ENCODE data around the gene DVL1. TPM values are rescaled to one million over a fixed set of nuclear protein-coding genes. Genes with fewer than 3 reads are reported as not detected.
A peak's percentile ranks its signal among the peaks of the same experiment; 100 is the strongest.

DVL1 gene
- polyA plus RNA-seq, 4 donors: 27.0 to 56.4 (median 28.5) TPM

DNA sequence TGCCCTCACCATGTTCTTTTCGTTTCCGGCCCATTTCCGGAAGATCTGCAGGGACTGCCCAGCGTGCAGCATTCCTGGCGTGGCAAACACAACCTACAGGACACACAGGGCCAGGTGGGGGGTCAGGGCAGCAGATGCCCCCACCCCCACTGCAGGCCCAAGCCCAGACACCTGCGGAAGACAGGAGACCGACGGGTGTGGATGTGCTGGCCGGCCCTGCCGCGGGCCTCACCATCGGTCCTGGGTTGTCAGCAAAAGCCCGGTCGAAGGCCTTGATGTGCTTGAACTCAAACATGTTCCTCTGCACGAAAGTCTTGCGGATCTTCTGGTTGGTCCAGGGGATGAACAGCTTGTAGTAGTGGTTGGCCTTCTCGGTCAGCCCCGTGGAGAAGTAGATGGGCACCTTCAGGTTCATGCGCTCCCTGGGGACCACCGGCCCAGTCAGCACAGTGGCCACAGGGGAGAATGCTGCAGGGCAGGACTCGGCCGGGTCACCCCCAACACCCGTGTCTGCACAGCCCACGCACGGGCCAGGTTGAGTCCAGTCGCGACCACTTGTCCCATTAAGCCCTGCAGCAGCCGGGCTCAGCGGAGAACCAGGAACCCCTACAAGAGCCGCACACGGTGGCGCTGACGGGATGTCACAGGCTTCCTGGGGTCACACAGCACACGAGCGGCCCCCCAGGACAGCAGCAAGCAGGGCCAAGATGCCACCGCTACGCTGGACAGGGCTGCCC lies 35.5 kb downstream of the DVL1 start:
- no peak for DNase-seq (ENCODE audit: low read depth in 4 of 4, low spot score in 3 of 4)

DNA sequence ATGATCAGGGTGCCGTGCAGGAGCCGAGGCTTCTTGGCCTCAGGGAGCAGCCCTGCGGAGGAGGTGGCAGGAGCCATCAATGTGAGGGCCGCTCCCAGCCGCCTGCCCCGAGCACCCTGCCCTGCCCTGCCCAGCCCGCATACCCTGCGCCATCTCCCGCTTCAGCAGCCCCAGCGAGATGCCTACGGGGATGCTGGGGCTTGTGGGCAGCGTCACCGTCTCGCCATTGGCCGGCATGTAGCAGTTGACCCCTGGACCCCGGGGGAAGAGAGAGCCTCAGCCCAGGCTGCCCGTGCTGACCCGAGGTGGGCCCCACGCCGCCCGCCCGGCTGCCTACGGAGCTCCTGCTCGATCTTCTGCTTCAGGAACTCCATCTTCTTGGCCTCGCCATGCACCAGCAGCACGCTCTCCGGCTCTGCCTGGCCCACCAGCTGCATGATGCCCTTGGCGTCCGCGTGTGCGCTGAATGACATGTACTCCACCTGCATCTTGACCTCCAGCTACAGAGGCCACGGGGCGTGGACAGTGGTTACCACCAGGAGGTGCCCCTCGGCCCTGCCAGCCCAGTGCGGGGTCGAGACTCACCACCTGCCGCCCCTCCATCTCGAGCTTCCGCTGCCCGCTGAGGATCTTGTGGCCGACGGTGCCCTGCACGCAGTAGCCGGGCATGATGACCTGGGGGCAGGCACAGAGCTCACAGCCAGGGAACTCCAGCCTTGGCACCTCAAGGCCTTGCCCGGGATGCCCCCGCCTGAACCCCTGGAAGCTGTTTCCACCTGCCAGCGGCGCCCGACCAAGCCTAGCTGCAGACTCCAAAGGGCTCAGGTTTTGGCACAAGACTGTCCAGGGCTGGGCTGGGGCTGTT lies 36.5 kb downstream of the DVL1 start:
- no peak for DNase-seq (ENCODE audit: low read depth in 4 of 4, low spot score in 3 of 4)

- no peak for DNase-seq (ENCODE audit: low read depth in 4 of 4, low spot score in 3 of 4)
These were observed 37.8 kb downstream of the DVL1 start for GRCh38 chr1:1311107-1312104.

DNA sequence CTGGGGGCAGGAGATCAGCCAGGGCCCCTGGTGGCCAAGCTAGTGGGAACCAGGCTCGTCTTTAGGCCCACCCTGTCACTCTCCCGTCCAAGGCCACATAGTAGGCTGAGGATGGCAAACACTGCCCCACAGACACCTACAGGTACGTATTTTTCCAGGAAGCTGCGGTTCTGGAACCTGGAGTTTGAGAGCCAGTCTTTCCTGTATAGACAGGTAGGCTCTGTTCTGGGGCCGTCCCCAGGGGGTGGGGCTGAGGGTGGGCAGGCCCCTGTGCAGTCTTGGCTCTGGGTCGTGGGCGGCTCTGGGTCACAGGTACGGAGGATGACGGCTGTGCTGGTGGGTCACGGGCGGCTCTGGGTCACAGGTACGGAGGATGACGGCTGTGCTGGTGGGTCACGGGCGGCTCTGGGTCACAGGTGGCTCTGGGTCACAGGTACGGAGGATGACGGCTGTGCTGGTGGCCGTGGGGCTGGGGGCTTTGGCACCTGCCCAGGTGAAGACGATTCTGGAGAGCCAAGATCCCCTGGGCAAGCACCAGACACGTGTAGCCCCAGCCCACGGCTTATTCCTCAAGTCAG lies 38.7 kb downstream of the DVL1 start:
- no peak for DNase-seq (ENCODE audit: low read depth in 4 of 4, low spot score in 3 of 4)

DNA sequence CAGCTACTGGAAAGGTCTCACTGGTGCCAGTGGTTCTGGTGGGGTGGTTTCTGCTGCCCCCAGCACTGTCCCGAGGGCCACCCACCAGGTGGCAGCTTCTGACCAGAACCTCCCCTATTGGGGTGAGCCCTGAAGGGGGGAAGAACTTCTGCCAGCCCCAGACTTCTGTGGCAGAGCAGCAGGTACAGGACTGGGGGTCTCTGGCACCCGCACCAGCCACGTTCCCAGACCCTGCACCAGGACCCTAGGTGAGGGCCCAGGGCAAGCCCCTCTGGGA lies 39.2 kb downstream of the DVL1 start:
- no peak for DNase-seq (ENCODE audit: low read depth in 4 of 4, low spot score in 3 of 4)

GRCh38 chr1:1309251-1310108 lies 39.7 kb downstream of the DVL1 start:
- no peak for DNase-seq (ENCODE audit: low read depth in 4 of 4, low spot score in 3 of 4)

- DNase-seq (ENCODE audit: low read depth in 4 of 4, low spot score in 3 of 4): no peak
These were observed 40.4 kb downstream of the DVL1 start for GRCh38 chr1:1308756-1309250.

DNA sequence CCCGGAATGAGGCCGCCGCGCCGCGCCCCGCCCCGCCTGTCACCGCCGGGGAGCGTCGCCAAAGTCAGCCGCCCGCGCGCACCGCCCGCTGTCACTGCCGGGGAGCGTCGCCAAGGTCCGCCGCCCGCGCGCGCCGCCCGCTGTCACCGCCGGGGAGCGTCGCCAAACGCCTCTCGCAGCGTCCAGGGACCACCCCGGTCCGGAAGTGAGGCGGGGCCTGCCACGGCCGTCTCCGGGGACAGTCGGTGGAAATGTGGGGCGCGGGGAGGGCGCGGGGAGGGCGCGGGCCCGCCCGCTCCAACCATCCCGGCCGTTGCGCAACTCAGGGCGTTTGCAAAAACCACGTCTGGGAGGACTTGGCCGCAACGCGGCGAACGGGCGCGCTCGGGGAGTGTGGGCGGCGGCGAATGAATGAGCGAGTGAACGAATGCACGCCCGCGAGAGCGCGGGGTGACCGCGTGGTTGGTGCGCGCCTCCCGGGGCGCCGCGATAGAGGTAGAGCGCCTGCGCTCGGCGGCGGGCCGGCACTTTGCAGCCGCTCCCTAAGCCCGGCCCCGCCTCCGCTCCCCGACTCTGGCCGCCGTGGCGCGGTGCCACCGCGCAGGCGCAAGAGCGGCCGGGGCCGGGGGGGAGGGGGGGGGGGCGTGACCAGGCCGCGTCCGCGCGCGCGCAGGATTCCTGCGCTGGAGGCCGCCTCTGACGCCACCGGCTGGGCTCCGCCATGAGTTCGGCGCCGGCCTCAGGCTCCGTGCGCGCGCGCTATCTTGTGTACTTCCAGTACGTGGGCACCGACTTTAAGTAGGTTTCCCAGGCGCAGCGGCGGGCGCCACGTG lies 41.1 kb downstream of the DVL1 start, which contains the start of the genes ACAP3 and PUSL1:
ACAP3 (minus strand) TSS at position 8 of the 833 bp plus-strand sequence. CDS start 115 bp downstream, outside the sequence.
PUSL1 (plus strand) TSS at position 675 of the 833 bp plus-strand sequence; CDS start at position 722, 47 bp downstream.
- DNase-seq (ENCODE audit: low read depth in 4 of 4, low spot score in 3 of 4): peak; percentile 74 to 84 (median 80)

GRCh38 chr1:1307261-1307922 lies 41.8 kb downstream of the DVL1 start:
- DNase-seq (ENCODE audit: low read depth in 4 of 4, low spot score in 3 of 4): no peak

GRCh38 chr1:1306661-1307260 lies 42.5 kb downstream of the DVL1 start:
- no peak for DNase-seq (ENCODE audit: low read depth in 4 of 4, low spot score in 3 of 4)

GRCh38 chr1:1306070-1306660 lies 43.1 kb downstream of the DVL1 start:
- no peak for DNase-seq (ENCODE audit: low read depth in 4 of 4, low spot score in 3 of 4)

DNA sequence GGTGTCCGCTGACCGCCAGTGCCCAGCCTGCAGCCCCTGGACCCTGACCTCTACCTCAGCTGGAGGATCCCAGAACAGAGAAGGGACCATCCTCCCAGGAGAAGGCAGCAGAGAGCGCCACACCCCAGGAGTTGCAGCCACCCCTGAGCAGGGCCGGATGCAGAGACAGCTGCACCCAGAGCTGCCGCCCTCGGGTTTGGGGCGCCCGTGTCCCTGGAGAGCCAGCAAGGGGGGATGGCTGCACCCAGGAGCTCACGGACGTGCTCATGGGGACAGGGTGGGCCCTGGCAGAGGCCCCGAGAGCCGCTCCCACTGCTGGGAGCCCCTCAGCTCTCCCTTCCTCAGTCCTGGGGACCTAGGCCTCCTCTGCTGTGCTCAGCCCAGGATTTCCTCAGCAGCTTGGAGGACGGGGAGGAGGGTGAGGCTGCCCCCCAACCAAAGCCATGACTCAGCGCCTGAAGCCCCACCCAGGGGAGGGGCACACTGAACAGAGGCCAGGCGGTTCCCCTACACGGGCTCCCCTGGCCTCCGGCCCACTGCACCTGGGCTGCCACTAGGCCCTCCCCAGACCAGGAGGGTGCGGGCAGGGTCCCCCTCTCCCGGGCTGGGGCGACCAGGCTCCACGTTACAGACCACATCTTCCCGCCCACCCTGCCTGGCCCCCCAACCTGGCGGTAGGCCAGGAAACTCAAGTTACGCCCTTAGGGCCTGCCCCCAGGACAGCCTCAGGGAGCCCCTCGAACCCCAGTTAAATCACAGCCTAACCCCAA lies 43.7 kb downstream of the DVL1 start:
- DNase-seq (ENCODE audit: low read depth in 4 of 4, low spot score in 3 of 4): no peak

DNA sequence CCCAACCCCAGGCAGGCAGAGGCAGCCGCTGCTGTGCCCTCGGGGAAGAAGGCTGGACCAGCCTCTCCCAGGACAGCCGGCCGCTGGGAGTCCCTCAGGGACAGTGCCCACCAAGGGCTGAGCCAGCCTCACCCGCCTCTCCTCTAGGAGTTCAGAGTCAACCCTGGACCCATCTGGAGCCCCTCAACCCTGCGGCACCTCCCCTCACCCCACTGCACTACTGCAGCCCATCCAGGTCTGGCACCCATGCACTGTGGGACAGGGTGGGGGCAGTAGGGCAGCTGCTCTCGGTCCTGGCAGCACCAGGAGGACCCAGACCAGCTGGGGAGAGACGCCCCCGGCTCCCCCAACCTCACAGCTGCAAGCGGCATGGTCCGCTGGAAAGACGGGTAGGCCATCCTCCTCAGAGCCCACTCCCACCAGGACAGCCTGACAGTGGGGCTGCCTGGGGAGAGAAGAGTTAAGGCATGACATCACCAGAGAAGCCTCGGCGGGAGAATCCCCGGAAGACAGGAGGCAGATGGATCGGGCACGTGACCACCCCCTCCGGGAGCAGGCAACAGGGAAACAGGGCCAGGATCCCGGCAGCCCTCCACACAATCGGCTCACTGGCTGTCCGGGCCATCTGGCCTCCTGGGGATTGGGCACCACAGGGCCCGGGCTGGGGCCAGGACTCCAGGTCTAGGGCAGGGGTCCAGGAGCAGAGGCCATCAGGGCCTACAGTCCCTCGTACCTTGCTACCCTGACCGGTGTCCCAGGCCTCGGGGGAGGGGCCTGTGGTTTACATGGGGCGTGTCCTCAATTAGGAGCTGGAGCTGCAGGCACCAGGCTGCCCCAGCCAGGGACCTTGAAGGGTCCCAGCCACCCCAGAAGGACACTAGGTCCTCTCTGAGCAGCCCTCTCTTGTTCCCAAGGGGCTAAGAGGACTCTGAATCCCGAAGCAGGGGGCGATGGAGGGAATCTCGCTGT lies 44.6 kb downstream of the DVL1 start:
- peak in 2 of 4 donors; percentile 45 to 51 for DNase-seq (ENCODE audit: low read depth in 4 of 4, low spot score in 3 of 4)

DNA sequence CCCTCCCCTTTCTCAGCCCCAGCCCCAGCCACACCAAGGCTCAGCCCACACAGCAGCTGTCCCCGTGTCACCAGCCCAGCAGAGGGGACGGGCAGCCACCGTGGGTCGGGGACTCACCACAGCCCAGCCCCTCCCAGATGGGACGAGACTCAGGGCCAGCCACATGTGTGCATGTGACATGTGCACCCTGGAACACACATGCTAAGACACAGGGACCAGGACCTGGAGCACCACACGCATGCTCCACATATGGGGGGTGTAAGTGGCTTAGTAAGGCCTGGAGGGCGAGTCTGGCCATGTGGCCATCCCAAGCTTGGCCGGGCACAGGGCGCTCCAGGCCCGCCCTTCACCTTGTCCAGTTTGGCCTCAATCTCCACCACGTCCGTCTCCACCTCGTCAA lies 45.5 kb downstream of the DVL1 start:
- DNase-seq (ENCODE audit: low read depth in 4 of 4, low spot score in 3 of 4): no peak

DNA sequence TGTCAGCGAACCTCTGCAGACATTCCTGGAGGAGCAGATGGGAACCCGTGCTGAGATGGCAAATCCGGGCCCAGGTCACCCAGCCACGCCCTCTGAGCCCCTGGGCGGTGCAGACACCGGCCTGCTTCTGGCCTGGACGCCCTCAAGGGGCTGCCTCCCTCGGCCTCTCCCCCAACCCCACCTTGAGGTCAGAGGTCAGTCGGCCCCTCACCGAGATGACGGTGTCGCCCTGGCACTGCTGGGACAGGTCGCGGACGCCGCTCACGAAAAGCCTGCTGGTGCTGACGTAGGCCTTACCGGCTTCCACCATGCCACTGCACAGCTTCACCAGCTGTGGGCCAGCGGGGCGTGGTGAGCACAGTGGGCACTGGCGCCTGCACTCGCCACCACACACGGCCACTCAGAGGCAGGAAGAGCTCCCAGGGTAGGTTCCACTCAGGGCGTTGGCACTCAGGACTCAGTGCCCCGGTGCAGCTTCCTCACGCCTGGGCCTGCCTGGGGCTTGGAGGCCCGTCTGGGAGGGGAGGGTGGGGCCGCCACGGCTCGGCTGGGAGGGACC lies 46.2 kb downstream of the DVL1 start:
- no peak for DNase-seq (ENCODE audit: low read depth in 4 of 4, low spot score in 3 of 4)
